ENCODE measurements around the gene GHITM.
A peak's percentile ranks its signal among the peaks of the same experiment; 100 is the strongest.
"Not testable (repeated sequence)": the region's sequence is repeated elsewhere in the genome, so short reads cannot be mapped to it uniquely, and the experiment has no call there.

Gene GHITM, protein sequence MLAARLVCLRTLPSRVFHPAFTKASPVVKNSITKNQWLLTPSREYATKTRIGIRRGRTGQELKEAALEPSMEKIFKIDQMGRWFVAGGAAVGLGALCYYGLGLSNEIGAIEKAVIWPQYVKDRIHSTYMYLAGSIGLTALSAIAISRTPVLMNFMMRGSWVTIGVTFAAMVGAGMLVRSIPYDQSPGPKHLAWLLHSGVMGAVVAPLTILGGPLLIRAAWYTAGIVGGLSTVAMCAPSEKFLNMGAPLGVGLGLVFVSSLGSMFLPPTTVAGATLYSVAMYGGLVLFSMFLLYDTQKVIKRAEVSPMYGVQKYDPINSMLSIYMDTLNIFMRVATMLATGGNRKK

GRCh38 chr10:84139126-84140035, at the start of gene GHITM:
Gene GHITM, plus strand, starts transcription at chr10:84139509. Its CDS starts 1,992 bp downstream, at chr10:84141501.
- TF ChIP-seq CTCF (IDR thresholded peaks at IDR 0.05; ENCODE audit: borderline replicate concordance, insufficient read depth, low read depth, low read length), result peak; percentile 44
- H3K4me3 ChIP-seq (ENCODE audit: low read depth, low read length), result peak within 1 kb of the TSS; percentile 99

GRCh38 chr10:84095811-84096497, 43.4 kb upstream of the GHITM start:
- no peak overlapping the region for H3K4me3 ChIP-seq (ENCODE audit: low read depth, low read length)
- TF ChIP-seq CTCF (IDR thresholded peaks at IDR 0.05; ENCODE audit: borderline replicate concordance, insufficient read depth, low read depth, low read length), result no peak

- peak; percentile 45; the same call in 1 of the 2 replicates for TF ChIP-seq CTCF (IDR thresholded peaks at IDR 0.05; ENCODE audit: borderline replicate concordance, insufficient read depth, low read depth, low read length)
These were observed 41.4 kb upstream of the GHITM start for GRCh38 chr10:84097787-84098353.

DNA sequence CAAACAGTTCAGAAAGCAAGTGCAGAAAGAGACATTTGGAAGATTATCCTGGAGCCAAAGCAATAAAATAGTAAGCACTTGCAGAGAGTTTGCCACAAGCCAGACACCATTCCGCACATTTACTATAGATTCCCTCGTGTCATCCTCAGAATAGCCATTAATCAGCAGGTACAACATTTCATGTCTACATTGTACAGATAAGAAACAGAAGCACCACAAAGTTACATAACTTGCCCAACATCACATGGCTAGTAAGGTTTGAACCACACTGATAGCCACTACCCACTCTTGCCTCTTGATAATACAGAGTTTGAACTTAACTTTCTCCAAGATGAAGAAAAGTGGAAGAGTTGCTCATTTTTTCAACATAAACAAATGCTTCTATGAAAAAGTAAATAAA, 40.6 kb upstream of the GHITM start:
- no peak overlapping the region for H3K4me3 ChIP-seq (ENCODE audit: low read depth, low read length)
- no peak for TF ChIP-seq CTCF (IDR thresholded peaks at IDR 0.05; ENCODE audit: borderline replicate concordance, insufficient read depth, low read depth, low read length)

More at GRCh38 chr10:84097787-84098353, 41.4 kb upstream of the GHITM start:
- H3K4me3 ChIP-seq (ENCODE audit: low read depth, low read length), result no peak overlapping the region

- no peak for TF ChIP-seq CTCF (IDR thresholded peaks at IDR 0.05; ENCODE audit: borderline replicate concordance, insufficient read depth, low read depth, low read length)
- H3K4me3 ChIP-seq (ENCODE audit: low read depth, low read length), result no peak overlapping the region
These were observed 38.3 kb upstream of the GHITM start for GRCh38 chr10:84101042-84101441.

DNA sequence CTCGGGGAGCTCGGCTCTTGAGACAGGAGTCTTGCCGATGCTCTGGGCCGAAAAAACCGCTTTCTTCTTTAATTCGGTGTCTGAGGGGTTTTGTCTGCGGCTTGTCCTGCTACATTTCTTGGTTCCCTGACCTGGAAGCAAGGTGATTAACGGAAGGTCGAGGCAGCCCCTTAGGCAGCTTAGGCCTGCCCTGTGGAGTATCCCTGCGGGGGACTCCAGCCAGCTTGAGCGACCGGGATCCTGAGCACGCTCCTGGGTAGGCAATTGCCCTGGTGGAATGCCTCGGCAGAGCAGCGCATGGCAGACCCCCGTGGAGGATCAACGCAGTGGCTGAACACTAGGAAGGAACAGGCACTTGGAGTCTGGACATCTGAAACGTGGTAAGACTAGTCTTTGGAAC, 30.5 kb upstream of the GHITM start:
- TF ChIP-seq CTCF (IDR thresholded peaks at IDR 0.05; ENCODE audit: borderline replicate concordance, insufficient read depth, low read depth, low read length), result no peak
- H3K4me3 ChIP-seq (ENCODE audit: low read depth, low read length), result no peak overlapping the region

DNA sequence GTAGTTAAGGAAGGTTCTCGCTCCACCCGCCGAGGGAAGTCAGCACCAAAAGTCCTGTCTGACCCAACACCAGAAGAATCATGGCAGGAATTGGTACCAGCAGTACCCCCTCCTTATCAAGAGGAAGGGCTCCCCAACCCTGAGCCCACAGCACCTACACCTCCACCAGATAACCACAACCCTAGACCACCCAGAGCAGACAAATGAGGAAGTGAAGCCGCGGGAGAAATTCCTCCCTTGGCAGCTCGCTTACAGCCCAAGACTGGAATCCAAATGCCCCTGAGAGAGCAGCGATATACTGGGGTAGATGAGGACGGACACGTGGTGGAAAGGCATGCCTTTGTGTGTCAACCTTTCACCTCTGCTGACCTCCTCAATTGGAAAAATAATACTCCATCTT, 29.5 kb upstream of the GHITM start:
- not testable (repeated sequence) for H3K4me3 ChIP-seq (ENCODE audit: low read depth, low read length)

DNA sequence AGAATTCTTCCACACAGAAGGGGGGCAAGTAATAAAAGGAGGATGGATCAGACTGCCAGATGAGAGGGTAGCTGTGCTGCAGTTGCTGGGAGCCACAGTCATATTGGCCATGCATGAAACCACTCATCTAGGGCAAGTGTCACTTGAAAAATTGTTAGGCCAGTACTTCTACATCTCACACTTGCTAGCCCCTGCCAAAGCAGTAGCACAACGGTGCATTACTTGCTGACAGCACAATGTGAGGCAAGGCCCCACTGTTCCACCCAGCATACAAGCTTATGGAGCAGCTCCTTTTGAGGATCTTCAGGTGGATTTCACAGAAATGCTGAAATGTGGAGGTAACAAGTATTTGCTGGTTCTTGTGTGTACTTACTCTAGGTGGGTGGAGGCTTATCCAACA, 25.8 kb upstream of the GHITM start:
- not testable (repeated sequence) for H3K4me3 ChIP-seq (ENCODE audit: low read depth, low read length)
